GM19463 (cell line): Measurements from ENCODE around the gene ZNF385B.
"Not testable (repeated sequence)": the region's sequence is repeated elsewhere in the genome, so short reads cannot be mapped to it uniquely, and the experiment has no call there.

ENCODE experiments used
- ATAC-seq: cut with Tn5 transposase; IDR thresholded peaks from one replicate; pipeline ENCODE4 v1.9.1; 2021; ENCODE audit warnings: mild to moderate bottlenecking, moderate library complexity; ENCODE audit not compliant: unreplicated experiment

ZNF385B gene

DNA sequence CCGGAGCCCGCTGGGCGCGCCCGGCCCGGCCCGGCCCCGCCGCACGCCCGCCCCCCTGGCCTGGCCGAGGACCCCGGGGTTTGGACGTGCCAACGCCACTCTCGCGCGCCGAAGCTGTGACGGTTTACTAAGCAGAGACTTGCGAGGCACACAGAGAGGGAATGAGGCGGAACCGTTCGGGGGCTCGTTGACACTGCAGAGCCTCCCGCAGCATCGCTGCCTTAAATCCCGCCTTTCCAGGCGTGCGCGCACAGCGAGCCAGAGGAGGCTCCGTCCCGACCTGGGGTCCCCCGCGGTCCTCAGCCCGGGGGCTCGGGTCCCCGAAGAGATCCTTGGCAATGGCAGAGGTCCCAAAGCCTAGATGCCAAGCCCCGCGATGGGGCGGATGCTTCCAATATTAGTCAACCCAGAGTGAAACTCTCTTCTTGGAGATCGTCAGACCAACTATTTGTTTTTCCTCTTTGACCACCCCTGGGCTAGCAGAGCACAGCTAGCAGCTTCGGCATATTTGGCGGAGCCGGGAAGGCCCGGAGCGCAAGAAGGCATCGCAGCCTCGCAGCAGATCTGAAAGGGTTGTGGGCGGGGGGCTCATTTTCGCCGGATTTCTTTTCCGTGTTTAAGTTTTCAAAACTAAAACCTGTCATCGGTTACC, at the start of gene ZNF385B:
TSS of gene ZNF385B (minus strand) at position 197 of the 652 bp plus-strand sequence.
- ATAC-seq, result peak; percentile 30

DNA sequence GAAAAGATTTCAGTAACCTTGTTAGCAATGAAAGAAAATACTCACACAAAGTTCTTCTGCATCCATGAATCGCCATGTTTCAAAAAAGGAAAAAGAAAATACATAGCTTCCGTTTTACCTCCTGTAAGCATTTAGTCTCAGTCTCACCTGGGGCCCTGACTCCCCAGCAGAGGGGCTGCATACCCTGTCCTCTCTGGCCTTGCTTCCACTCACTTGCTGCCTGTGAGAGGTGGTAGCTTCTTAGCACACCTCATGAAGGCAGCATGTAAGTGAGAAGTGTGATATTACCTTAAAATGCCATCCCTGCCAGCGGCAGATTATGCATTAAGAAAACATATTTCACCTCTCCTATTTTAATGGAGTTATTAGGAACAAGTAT, 49.3 kb upstream of the ZNF385B start:
- no peak for ATAC-seq

DNA sequence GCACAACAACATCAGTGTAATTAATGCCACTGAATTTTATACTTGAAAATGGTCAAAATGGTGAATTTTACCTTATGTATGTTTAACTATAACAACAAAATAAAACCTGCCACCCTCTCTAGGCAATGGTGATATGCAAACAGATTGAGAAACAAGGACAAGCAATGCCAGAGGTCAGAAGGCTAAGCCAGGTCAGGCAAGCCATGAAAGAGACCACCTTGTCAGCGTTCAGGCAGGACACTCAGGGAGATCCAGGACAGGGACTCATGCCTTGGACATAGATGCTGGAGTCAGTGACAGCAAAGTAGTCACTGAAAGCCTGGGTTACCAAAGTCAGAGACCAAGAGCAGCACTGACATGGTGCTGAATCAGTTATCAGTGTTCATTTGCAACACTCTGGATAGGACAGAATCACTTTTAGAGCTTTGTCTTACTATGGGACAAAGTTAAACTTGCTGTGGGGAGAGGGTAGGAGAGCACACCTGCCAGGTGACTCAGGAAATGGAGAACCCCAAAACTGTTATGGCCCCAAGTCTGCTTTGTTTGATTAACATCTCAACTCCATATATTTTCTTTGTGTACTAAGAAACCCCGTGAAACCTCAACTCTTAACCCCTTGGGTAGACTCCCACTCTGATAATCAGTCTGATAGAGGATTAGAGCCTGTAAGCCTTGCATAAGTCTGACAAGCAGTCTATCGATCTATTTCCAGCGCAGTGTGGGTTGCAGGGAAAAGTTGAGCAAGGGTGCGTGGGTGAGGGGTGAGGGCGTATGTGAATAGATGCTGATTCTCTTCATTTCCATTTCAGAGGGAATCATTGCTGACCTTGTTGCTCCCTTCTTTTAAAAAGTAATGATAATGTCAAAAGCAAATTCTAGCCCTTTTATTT, 48.7 kb upstream of the ZNF385B start:
- no peak for ATAC-seq

DNA sequence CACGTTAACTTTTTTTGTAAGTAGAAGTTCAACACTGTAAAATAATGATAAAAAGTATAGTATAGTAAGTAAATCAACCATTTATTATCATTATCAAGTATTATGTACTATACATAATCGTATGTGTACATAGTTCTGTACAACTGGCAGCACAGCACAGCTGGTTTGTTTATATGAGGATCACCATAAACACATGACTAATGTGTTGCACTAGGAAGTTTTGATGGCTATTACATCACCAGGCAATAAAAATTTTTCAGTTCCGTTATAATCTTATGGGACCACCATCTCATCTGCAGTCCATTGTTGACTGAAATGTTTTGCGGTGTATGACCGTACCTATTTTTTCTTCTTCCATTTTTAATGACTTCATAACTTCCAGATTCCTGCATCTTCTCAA, 39.2 kb upstream of the ZNF385B start:
- ATAC-seq, result no peak

DNA sequence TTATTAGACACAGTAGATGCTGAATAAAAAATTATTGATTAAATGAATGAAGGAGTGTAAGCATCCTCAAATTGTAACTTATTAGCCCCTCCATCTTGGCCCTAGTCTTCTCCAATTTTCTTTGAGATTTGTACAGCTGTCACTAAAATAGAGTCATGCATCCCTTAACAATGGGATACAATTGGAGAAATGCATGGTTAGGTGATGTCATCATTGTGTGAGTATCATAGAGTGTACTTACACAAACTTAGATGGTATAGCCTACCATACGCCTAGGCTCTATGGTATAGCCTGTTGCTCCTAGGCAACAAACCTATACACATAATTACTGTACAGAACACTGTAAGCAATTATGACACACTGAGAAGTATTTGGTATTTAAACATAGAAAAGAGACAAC, 38.3 kb upstream of the ZNF385B start:
- ATAC-seq, result no peak

DNA sequence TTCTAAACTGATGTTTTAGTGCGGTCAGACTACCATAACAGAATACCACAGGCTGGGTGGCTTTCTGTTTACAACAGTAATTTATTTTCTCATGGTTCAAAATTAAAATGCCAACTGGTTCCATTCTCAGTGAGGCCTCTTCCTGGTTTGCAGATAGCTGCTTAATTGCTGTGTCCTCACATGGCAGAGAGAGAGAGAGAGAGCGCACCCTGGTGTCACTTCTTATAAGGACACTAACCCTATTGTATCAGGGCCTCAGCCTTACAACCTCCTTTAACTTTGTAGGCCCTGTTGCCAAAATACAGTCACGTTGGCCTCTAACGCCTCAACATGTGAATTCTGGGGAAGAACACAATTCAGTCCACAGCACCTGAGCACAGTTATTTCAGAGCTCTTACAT, 37.5 kb upstream of the ZNF385B start:
- peak; percentile 80 for ATAC-seq

DNA sequence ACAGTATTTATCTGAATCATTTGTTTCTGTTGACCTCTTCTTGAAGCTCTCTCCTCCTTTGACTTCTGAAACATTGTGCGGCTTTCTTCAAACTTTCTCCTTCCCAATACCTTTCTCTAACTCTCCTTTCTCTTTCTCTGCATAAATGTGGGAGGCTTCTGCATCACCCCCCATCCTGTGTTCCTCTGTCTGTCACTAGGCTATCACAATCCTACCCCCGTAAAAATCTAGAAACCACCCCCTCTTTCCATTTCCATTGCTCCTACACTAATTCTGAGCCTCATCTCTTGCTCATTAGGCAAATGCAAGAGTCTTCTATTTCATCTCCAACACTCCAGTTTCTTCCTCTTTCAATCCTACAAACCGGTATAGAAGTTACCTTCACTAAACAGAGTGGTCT, 32.2 kb upstream of the ZNF385B start:
- ATAC-seq, result no peak

DNA sequence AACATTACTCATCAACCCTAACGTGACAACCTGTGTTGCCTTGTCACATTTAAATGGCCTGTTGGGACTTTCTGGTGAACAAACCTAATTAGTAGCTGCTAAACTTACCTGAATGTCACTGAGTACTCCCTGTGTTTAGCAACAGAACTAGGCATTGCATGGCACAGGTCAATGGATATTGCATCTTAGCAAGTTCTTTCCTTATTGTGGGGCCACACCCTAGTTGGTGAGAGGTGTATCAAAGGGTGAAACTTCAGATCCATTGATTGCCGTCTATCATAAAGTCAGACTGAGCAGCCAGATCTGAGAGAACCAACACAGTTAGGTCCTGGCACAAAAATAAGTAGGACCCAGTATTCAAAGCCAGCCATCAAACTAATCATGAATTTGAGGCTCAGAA, 29.8 kb upstream of the ZNF385B start:
- ATAC-seq, result no peak

DNA sequence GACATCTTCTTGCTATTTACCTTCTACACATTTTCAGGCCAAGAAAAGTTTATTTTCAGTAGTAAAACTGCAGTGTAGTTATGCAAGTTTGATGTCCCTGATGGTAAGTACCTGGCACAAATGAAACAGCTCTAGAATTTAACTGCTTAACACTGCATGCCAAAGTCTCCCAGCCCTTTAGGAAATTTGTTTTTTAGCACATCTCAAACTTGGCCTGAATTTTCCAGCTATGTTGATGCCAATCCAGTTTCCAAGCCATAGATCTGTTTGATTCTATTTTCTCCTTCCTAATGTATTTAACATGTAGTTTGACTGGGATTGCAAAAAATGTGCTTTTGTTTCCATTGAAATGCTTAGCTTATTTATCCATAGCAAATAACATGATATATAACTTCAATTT, 29.3 kb upstream of the ZNF385B start:
- no peak for ATAC-seq

DNA sequence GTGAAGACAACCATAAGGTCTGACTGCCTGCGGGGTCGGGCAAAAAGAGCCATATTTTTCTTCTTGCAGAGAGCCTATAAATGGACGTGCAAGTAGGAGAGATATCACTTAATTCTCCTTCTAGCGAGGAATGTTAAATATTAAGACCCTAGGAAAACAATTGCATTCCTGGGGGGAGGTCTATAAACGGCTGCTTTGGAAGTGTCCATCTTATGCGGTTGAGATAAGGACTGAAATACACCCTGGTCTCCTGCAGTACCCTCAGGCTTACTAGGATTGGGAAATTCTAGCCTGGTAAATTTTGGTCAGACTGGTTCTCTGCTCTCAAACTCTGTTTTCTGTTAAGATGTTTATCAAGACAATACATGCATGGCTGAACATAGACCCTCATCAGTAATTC, 27.2 kb upstream of the ZNF385B start:
- not testable (repeated sequence) for ATAC-seq

DNA sequence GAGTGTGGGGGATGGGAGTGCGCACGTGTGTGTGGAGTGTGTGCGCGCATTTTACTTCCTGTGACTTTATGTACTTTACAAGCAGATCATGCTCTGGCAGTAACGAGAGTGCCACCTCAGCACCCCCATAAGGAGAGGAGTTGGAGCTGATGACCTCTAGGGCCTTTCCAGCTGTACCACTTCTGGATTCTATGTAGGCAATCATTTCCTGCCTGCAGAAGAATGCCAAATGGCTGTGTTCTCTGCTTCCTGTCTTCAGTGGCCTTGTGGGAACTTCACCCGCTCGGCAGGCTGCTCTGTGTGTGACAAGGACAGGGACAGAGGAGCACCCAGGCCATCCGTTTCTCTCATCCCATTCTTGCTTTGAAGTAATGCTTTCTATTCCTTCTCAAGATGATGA, 22.8 kb upstream of the ZNF385B start:
- ATAC-seq, result no peak

DNA sequence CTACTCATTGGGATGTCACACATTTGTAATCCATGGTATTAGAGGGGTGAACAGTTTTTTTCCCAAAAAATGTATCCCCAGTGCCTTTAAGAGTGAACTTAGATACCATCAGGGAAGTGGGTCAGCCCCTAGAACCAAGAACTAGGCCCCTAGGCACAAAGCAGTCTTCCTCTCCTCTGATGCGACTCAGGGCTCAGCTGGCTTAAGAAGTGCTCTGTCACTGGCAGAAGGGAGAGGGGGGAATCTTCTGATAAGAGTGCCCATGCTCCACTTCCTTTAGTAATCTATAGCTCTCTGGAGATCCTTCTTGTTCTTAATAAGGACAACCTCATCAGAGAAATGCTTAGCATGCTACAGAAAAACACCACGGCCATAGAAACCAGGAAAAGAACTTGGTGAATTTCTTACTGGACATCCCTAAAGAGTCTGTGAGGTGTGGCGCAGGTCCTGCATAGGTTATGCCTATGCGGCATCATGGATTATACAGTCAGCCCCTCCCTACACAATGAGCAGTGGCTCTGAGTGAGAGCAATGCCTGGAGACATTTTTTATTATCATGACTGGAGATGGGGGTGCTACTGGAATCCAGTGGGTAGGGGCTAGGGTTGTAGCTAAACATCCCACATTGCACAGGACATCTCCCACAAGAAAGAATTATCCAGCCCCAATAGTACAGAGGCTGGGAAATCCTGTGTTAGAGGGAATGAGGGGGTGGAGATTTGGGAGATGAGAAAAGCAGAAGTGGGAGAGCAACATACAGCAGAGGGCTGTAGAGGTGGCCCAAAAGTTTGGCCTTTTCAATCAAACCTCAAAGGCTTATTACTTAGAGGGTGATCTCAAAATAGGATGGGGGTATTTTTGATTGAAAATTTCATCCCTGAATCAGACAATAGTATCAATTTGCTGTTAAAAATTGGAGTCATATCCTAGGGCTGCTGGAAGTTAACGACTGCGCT, 21.7 kb upstream of the ZNF385B start:
- ATAC-seq, result no peak

DNA sequence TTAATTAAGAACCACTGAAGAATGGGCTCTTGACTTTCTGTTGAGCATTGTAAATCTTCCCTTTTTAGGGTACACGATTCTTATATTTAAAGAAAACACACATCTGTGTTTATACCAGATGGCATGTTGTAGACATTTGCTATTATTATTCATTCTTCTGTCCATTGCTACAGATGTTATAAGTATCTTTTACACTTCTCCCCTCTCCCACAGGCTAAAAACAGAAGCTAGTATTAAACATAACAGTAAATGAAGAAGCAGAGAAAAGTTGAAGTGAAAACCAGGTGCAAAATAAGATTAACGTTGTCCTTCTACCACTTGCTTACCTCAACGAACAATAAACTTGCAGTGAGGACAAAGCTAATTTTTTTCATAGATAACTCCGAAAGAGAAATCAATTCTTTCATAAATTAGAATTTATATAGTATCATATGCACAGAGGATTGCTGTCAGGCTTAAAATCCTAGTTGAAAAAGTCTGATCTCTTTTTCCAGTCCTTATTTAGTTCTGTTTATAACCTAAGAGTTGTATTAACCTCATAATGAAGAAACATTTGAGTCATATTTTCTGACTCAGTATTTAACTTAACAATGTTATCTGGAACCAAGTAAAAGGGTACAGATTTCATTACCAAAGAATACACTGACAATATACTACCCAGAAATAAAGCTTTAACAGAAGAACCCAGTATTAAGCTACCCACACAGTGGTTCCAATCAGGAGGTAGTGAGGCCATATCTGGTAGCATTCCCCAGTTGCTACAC, 16.4 kb upstream of the ZNF385B start:
- ATAC-seq, result no peak

DNA sequence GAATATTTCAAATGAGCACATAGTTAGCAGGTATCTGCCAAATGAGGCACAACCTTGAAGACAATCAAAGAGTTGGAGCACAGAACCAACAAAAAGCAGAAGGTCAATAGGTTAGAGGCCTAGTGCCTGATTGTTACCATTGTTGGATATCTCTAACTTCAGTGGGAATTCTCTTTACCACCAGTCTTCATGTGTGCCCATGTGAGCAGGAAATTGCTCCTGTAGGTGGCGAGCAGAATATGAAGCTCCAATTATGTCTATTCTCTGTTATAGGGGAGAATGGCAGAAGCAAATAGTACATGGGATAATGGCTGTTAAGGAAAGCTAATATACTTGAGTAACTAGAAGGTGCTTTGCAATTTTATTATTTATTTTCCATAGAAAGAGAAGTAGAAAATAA, 14.9 kb upstream of the ZNF385B start:
- ATAC-seq, result no peak

DNA sequence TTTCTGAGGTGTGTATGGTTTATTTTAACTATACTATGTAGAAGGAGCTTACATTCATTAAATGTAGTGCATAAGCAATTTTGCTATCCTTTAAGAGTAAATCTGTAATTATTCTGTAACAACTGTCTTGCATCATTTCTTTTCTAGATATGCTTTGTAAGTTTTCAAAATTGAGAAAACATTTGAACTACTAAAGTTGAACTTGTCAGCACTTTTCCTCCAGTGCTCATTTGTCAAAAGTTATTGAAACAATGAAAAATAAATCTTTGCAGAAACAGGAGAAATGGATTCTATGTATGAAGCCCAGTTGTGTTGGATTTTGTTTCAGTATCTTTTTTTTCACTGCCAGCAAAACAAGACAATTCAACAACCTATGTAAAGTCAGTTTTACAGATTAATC, 14.5 kb upstream of the ZNF385B start:
- ATAC-seq, result no peak

DNA sequence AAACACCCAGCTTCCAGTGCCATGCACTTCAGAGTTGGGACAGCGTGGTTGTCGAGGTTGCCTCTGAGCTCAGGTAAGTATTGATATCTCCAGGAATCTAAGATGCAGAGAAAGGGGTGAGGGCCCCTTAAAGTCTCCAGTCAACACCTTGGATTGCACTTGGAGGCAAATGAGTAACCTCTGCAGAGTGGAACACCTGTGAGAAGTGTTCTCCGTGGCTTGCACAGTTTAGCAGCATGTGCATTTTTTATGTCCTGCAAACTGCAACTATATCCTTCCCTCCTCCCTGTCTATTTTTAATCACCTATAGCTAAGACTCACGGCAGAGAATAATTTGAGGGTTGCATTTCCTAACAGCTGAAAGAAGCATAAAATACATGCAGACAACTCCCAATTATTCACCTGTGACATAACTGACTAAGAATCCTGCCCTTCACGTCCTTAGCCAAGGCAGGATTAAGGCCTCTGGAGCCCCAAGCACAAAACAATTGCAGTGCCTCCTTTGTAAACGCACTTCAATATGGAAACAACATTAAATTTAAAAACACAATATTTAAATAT, 1.6 kb upstream of the ZNF385B start:
- no peak for ATAC-seq

DNA sequence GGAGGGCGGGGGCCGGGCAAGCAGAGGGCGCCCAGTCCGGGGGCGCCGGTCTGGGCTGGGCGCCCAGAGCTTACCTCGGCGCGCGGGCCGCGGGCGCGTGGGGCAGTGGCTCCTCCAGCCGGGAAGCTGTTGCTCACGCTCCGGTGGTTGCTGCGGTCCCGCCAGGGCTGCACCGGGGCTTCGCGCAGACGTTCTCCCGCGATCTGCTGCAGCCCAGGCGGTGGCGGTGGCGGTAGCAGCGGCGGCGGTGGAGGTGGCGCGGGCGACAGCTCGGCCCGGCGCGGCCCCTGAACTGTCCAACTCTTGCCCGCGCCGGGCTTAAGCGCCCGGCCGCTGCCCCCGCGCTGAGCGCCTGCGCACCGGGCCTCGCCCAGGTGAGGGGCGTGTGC, 391 bp downstream of the ZNF385B start:
- ATAC-seq, result peak; percentile 53

DNA sequence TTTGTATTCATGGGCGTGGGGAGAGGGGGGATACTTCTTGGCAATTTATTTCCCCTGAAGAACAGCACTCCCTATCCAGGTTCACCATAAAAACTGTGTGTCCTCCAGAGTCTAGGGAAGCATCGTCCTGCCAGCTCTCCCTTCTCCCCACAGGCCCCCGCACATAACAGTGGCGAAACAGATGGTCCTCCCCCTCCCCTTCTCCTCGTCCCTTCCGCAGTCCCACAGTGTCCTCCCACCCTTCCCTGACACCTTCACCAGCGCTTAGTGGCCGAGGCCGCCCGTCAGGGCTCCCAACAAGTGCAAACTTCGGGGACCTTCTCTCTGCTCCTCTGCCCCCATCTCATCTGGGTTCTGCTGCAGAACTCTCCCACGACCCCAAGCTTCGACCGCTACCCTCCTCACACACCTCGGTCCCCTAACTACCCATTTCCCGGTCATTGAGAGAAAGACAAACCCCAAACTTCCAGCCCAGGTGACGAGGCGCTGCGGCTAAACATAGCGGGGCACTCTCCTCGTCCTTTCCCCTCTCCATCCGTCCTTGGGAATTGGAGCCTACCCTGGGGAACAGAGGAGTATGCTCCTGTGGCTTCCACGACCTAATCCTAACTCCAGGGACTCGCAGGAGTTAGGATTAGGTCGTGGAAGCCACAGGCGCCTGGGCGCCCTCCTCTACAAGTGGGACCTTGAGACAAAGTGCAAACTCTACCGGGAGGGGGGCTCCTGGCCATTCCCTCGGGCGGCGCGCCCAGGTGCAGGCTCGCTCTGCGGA, 971 bp downstream of the ZNF385B start:
- no peak for ATAC-seq

DNA sequence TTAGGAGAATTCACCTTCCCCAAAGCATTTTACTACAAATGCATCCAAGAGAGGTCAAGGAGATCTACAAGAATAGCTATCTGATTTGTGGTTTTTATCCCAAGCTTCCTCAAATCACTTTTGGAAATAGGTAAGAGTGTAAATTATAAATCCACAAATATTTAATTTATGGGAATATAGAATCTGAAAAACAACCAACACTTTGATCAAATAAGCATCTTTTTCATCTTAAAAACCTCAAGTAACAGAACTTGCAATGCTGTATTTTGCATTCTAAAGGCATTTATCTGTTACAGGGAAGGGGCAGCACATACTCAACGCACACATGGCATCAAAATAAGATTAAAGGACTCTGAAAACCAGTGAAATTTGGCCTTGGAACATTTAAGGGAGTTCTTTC, 1.9 kb downstream of the ZNF385B start:
- ATAC-seq, result no peak

DNA sequence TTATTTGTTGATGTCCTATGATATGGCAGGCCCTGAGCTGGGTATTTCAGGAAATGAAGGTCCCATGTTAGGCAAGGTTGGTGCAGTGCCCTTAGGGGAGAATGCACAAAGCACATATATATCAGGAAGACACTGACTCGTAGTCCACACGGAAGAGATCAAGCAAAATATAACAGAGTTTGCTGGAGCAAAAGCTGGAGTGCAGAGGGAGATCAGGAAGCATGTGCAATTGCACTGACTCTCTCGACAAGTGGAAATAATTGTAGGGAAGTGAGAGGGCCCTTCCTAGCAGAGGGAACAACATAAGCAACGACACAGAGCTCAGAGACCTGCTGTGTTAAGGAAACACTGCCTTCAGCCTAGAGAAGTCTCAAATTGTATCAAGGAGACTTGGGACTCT, 4.2 kb downstream of the ZNF385B start:
- ATAC-seq, result no peak
